Caco-2 (cell line): ENCODE data around the gene NELFCD. TPM values are rescaled to one million over a fixed set of nuclear protein-coding genes. Genes with fewer than 3 reads are reported as not detected.

Experiments
- BruUV-seq: library from RNA; stranded (reverse); fragments of 400-500 nt; replicated peaks from 2 replicates; lab custom pipeline; 2021; lab: Mats Ljungman, UMichigan
- CTCF ChIA-PET: fragments of 300-600 bp; sonication (Branson Sonifier 250); formaldehyde crosslinking; loops from one replicate; lab custom pipeline; 2022; ENCODE audit warnings: antibody characterized with exemption; lab: Charles Lee
- POLR2A ChIA-PET: fragments of 300-600 bp; sonication (Branson Sonifier 250); formaldehyde crosslinking; loops from one replicate; lab custom pipeline; 2022; ENCODE audit warnings: antibody characterized with exemption; lab: Charles Lee
- DNase-seq, 2 experiments: peaks; one replicate each; pipeline versions ENCODE4 v3.0.0 to v3.0.0-alpha.2; 2020 to 2022
- H3K27me3 ChIP-seq: replicated peaks from 2 replicates; pipeline ENCODE4 v1.6.0; 2011; ENCODE audit warnings: low read length; ENCODE audit not compliant: control insufficient read depth, insufficient read depth
- H3K36me3 ChIP-seq: 2 replicates; pipeline ENCODE4 v1.5.1; 2011; ENCODE audit warnings: low read length; ENCODE audit not compliant: control insufficient read depth, insufficient read depth
- H3K4me1 ChIP-seq: fragments of 250-450 bp; sonication (Bioruptor Pico); 2 replicates; pipeline ENCODE4 v1.5.1; 2020; ENCODE audit warnings: mild to moderate bottlenecking
- H3K4me3 ChIP-seq: 2 replicates; pipeline ENCODE4 v1.5.1; 2011; ENCODE audit warnings: low read depth, mild to moderate bottlenecking, control low read depth, low read length
- H3K9me3 ChIP-seq: fragments of 250-450 bp; sonication (Bioruptor Pico); 2 replicates; pipeline ENCODE4 v1.5.1; 2020; ENCODE audit warnings: mild to moderate bottlenecking, moderate library complexity
- H3K27ac Mint-ChIP-seq: one replicate; pipeline ENCODE4 v1.8.0; 2022; ENCODE audit warnings: mixed read lengths; ENCODE audit not compliant: unreplicated experiment
- H3K27me3 Mint-ChIP-seq: one replicate; pipeline ENCODE4 v1.8.0; 2022; ENCODE audit warnings: mixed read lengths; ENCODE audit not compliant: insufficient read depth, unreplicated experiment
- H3K36me3 Mint-ChIP-seq: one replicate; pipeline ENCODE4 v1.8.0; 2022; ENCODE audit warnings: mild to moderate bottlenecking, mixed read lengths; ENCODE audit not compliant: insufficient read depth, unreplicated experiment
- H3K4me1 Mint-ChIP-seq: one replicate; pipeline ENCODE4 v1.8.0; 2022; ENCODE audit warnings: low read depth, mixed read lengths; ENCODE audit not compliant: unreplicated experiment
- H3K4me3 Mint-ChIP-seq: one replicate; pipeline ENCODE4 v1.8.0; 2022; ENCODE audit warnings: mild to moderate bottlenecking, moderate library complexity, mixed read lengths; ENCODE audit not compliant: unreplicated experiment
- H3K9me3 Mint-ChIP-seq: one replicate; pipeline ENCODE4 v1.8.0; 2022; ENCODE audit warnings: mixed read lengths; ENCODE audit not compliant: unreplicated experiment
- CTCF ChIP-seq, 2 experiments: fragments of 200-600 bp in 1 of 2; IDR thresholded peaks; 1 replicate in 1 of 2; 2 replicates in 1 of 2; pipeline versions ENCODE4 v1.5.1 to v1.8.0; 2011 to 2022; ENCODE audit warnings: antibody characterized with exemption in 1 of 2, control low read depth in 1 of 2, inconsistent platforms in 1 of 2, low read depth in 1 of 2, low read length in 1 of 2, mild to moderate bottlenecking in 1 of 2, moderate library complexity in 1 of 2; ENCODE audit not compliant: insufficient read depth in 1 of 2, severe bottlenecking in 1 of 2, unreplicated experiment in 1 of 2
- intact Hi-C: fragments of 100-400 bp; cut with micrococcal nuclease; formaldehyde crosslinking; loops from one replicate; pipeline ENCODE4 v1.10.0; 2022; ENCODE audit not compliant: unreplicated experiment
- total RNA-seq: library from RNA; stranded (reverse); gene quantifications from 2 replicates; pipeline ENCODE4 v1.2.3, GENCODE V29; 2022

The NELFCD gene
- total RNA-seq, 1 experiment from 2014 or later, result 230 TPM

DNA sequence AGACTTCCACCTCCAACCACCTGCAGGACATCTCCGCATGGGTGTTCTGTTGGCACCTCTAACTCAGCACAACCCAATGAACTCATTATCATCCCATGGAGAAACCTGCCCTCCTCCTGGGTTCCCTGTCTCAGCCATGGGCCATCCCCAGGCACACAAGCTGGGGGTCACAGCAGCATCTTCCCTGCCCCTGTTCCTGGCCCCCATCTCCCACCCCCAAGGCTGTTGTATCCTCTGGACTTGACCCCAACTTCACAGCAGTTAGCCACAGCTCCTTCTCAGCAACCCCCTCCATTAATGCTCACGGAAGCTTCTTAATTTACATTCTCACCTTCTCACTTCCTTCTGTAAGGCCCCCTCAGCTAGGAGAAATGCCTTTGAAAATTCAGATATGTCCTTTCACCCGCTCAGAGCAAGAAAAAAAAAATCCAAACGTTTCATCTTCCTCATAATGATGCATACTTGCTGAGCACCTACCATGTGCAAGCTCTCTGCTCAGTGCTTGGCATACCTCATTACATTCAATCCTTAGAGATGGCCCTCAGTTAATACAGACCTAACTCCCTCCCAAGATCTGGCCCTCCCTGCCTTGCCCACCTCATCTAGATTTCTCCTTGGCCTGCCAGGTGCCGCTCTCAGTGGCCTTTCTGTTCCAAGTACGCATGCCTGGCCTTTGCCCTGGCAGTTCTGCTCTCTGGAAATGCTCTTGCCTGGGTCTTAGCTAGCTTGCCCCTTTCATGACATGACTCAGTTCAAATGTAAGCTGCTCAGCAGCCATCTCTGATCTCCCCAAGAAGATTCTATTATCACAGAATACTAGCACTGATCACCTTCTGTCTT, 2.5 kb upstream of the NELFCD start:
- Histone ChIP-seq H3K4me1 (peaks cover 12% of the 10 kb centered on the region), H3K36me3 (no peaks in the 10 kb centered on the region), H3K27me3 (no peaks in the 10 kb centered on the region), H3K9me3 (peaks cover 3% of the 10 kb centered on the region; the same call in 1 of the 2 replicates), H3K4me3 (no peak overlapping the region)
- BruUV-seq, result no TSS peak
- CTCF ChIA-PET, result no interaction called here
- intact Hi-C loops, result no loop called here
- Mint-ChIP-seq H3K4me3 (no peak overlapping the region), H3K27ac (no peak overlapping the region), H3K27me3 (no peaks in the 10 kb centered on the region), H3K36me3 (peaks cover 14% of the 10 kb centered on the region), H3K4me1 (peaks cover 9% of the 10 kb centered on the region), H3K9me3 (no peaks in the 10 kb centered on the region)
- POLR2A ChIA-PET, result interaction anchor here (1.0 kb wide), 1 partner anchor 57 kb away, joined by 3 read pairs; no protein-coding TSS in a partner anchor
- no peak for TF ChIP-seq CTCF (IDR thresholded peaks at IDR 0.05; ENCODE audit: insufficient read depth in 1 of 2, low read depth in 1 of 2, low read length in 1 of 2, severe bottlenecking in 1 of 2, unreplicated experiment in 1 of 2)
- peak in 1 of 2 experiments; percentile 32 for DNase-seq

GRCh38 chr20:58981628-58982364, 740 bp downstream of the NELFCD start:
- CTCF ChIA-PET, result interaction anchor here (0.6 to 1.5 kb wide), 6 partner anchors 9 to 377 kb away, joined by 3 to 11 read pairs (median 7); partner anchors contain the start of gene ATP5F1E

More at GRCh38 chr20:58981628-58982364, 740 bp downstream of the NELFCD start:
- no peaks in the 10 kb centered on the region for H3K9me3 ChIP-seq
- H3K9me3 Mint-ChIP-seq, result no peaks in the 10 kb centered on the region
- peak overlapping the region; percentile 51 for H3K27ac Mint-ChIP-seq
- peak; percentile 57 to 62 for DNase-seq
- no peaks in the 10 kb centered on the region for H3K36me3 ChIP-seq
- peaks cover 12% of the 10 kb centered on the region for H3K4me1 ChIP-seq
- H3K4me1 Mint-ChIP-seq, result peaks cover 21% of the 10 kb centered on the region
- H3K36me3 Mint-ChIP-seq, result peaks cover 38% of the 10 kb centered on the region
- intact Hi-C loops, result loop anchor here (1.0 to 2.0 kb wide), 3 partner anchors 51 to 89 kb away; partner anchors contain the start of genes ATP5F1E and PRELID3B
- no peaks in the 10 kb centered on the region for H3K27me3 ChIP-seq
- no peak for TF ChIP-seq CTCF (IDR thresholded peaks at IDR 0.05; ENCODE audit: insufficient read depth in 1 of 2, low read depth in 1 of 2, low read length in 1 of 2, severe bottlenecking in 1 of 2, unreplicated experiment in 1 of 2)
- POLR2A ChIA-PET, result interaction anchor here (0.5 to 2.0 kb wide), 8 partner anchors 9 to 672 kb away, joined by 3 to 21 read pairs (median 4); partner anchors contain the start of genes ATP5F1E and RAB22A
- peak overlapping the region; percentile 57 for H3K4me3 ChIP-seq
- no peaks in the 10 kb centered on the region for H3K27me3 Mint-ChIP-seq
- BruUV-seq, result no TSS peak
- H3K4me3 Mint-ChIP-seq, result peak overlapping the region; percentile 76
